Measurements from ENCODE around the gene CSNK1G2.

GRCh38 chr19:1953441-1954094 lies 12.6 kb downstream of the CSNK1G2 start:
- TF ChIP-seq POLR2A (IDR thresholded peaks at IDR 0.05; ENCODE audit: extremely low read depth, insufficient read length) (no peak), MYC (IDR thresholded peaks at IDR 0.05; ENCODE audit: low read depth, low read length) (no peak)
- TF ChIP-seq, protein P1, sequence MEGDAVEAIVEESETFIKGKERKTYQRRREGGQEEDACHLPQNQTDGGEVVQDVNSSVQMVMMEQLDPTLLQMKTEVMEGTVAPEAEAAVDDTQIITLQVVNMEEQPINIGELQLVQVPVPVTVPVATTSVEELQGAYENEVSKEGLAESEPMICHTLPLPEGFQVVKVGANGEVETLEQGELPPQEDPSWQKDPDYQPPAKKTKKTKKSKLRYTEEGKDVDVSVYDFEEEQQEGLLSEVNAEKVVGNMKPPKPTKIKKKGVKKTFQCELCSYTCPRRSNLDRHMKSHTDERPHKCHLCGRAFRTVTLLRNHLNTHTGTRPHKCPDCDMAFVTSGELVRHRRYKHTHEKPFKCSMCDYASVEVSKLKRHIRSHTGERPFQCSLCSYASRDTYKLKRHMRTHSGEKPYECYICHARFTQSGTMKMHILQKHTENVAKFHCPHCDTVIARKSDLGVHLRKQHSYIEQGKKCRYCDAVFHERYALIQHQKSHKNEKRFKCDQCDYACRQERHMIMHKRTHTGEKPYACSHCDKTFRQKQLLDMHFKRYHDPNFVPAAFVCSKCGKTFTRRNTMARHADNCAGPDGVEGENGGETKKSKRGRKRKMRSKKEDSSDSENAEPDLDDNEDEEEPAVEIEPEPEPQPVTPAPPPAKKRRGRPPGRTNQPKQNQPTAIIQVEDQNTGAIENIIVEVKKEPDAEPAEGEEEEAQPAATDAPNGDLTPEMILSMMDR (IDR thresholded peaks at IDR 0.05; ENCODE audit: low read depth, low read length), result no peak
